GM10248 (cell line): Measurements from ENCODE around the gene GFOD2.

Source experiments
- CTCF ChIA-PET: fragments of 300-600 bp; sonication (Branson Sonifier 250); formaldehyde crosslinking; extraction: SDS; loops from one replicate; lab custom pipeline; 2021; ENCODE audit warnings: antibody characterized with exemption; lab: Yijun Ruan, JAX
- POLR2A ChIA-PET: fragments of 350-650 bp; sonication (Branson Sonifier 250); formaldehyde crosslinking; extraction: SDS; loops from one replicate; lab custom pipeline; 2020; ENCODE audit warnings: antibody characterized with exemption; lab: Yijun Ruan, JAX
- DNase-seq: peaks from one replicate; pipeline ENCODE4 v3.0.0; 2012; ENCODE audit errors: extremely low spot score
- TF ChIP-seq, protein P1 (sequence below): IDR thresholded peaks from 2 replicates; pipeline ENCODE4 v1.5.1; 2012; ENCODE audit warnings: mild to moderate bottlenecking, low read depth; ENCODE audit errors: extremely low read depth, missing control alignments, control extremely low read depth

The GFOD2 gene

DNA sequence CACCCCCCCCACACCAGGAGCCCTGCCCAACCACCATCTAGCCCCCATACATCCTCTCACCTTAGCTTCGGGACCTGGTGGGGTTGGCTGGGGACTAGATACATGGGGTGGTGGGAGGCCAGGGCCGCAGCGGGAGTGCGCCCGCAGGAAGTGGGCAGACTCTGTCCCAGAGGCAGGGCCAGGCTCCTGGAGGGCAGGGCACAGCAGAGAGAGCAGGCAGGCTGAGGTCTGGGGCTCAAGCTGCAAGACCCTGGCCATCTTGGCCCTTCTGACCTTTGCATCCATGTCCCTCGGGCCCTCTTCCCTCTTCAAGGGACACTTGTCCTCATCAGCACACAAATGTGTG lies 55.3 kb downstream of the GFOD2 start:
- DNase-seq: no peak
- CTCF ChIA-PET: interaction anchor here (0.9 to 18.5 kb wide), 9 partner anchors 9 to 183 kb away, joined by 3 to 357 read pairs (median 14); partner anchors contain the start of genes ATP6V0D1, CARMIL2, CTCF and RIPOR1
- TF ChIP-seq, protein P1, sequence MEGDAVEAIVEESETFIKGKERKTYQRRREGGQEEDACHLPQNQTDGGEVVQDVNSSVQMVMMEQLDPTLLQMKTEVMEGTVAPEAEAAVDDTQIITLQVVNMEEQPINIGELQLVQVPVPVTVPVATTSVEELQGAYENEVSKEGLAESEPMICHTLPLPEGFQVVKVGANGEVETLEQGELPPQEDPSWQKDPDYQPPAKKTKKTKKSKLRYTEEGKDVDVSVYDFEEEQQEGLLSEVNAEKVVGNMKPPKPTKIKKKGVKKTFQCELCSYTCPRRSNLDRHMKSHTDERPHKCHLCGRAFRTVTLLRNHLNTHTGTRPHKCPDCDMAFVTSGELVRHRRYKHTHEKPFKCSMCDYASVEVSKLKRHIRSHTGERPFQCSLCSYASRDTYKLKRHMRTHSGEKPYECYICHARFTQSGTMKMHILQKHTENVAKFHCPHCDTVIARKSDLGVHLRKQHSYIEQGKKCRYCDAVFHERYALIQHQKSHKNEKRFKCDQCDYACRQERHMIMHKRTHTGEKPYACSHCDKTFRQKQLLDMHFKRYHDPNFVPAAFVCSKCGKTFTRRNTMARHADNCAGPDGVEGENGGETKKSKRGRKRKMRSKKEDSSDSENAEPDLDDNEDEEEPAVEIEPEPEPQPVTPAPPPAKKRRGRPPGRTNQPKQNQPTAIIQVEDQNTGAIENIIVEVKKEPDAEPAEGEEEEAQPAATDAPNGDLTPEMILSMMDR: no peak
- POLR2A ChIA-PET: interaction anchor here (0.5 to 0.6 kb wide), 2 partner anchors 89 to 94 kb away, joined by 3 to 4 read pairs; no protein-coding TSS in a partner anchor

DNA sequence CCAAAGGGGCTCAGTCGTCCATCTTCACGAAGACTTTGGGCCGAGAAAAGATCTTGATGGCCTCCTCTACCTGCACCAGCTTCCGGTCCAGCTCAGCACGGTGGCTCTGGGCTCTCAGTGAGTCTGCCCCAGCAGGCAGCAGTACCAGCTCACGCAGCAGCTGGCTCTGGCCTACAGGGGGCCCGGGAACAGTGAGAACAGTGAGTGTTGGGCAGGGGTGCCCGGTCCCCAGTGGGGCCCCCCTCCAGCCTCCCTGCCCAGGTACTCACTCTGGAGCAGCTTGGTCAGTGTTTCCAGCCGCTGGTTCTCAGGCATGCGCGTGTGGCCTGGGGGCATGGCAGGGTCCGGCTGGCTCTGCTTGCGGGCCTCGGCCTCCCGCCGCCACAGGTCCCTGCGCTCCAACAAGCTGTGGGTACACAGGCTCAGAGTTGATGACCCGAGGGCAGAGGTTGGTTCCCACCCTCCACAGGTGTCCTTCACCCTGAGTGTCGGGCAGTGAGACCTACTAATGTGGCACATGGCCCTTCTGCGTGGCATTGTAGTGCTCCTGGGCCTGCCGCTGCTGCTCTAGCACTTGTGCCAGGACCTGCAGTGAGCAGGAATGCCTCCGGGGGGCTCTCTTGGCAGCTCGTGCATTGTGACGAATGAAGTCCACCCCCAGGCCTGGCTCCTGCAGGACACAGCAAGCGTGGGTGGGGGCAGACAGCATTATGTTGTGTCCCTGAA lies 55.8 kb downstream of the GFOD2 start:
- ChIA-PET POLR2A (interaction anchor here (0.5 kb wide), 1 partner anchor 93 kb away, joined by 4 read pairs; no protein-coding TSS in a partner anchor), CTCF (interaction anchor here (0.8 to 18.5 kb wide), 11 partner anchors 10 to 182 kb away, joined by 3 to 357 read pairs (median 10); partner anchors contain the start of genes ATP6V0D1, CARMIL2, CTCF and RIPOR1)
- no peak for DNase-seq

GRCh38 chr16:67662653-67663010 lies 56.5 kb downstream of the GFOD2 start:
- ChIA-PET POLR2A (no interaction called here), CTCF (interaction anchor here (0.8 to 18.5 kb wide), 8 partner anchors 11 to 172 kb away, joined by 3 to 357 read pairs (median 32); partner anchors contain the start of genes CARMIL2, CTCF and RIPOR1)
- TF ChIP-seq, protein P1: no peak
- DNase-seq: no peak

More for the DNA sequence above, 55.8 kb downstream of the GFOD2 start:
- TF ChIP-seq, protein P1: peak; percentile 27

GRCh38 chr16:67661886-67662652 lies 57.0 kb downstream of the GFOD2 start:
- no peak for DNase-seq
- ChIA-PET CTCF (interaction anchor here (0.8 to 18.5 kb wide), 8 partner anchors 8 to 181 kb away, joined by 3 to 357 read pairs (median 34); partner anchors contain the start of genes ATP6V0D1, CARMIL2 and RIPOR1), POLR2A (no interaction called here)

GRCh38 chr16:67661101-67661761 lies 57.9 kb downstream of the GFOD2 start:
- ChIA-PET POLR2A (no interaction called here), CTCF (interaction anchor here (1.6 to 18.5 kb wide), 6 partner anchors 9 to 180 kb away, joined by 3 to 357 read pairs (median 71); partner anchors contain the start of genes ATP6V0D1, CARMIL2 and RIPOR1)
- TF ChIP-seq, protein P1: no peak
- DNase-seq: no peak

More at GRCh38 chr16:67661886-67662652, 57.0 kb downstream of the GFOD2 start:
- TF ChIP-seq, protein P1: no peak
